Measurements from ENCODE around the gene VCL.

DNA sequence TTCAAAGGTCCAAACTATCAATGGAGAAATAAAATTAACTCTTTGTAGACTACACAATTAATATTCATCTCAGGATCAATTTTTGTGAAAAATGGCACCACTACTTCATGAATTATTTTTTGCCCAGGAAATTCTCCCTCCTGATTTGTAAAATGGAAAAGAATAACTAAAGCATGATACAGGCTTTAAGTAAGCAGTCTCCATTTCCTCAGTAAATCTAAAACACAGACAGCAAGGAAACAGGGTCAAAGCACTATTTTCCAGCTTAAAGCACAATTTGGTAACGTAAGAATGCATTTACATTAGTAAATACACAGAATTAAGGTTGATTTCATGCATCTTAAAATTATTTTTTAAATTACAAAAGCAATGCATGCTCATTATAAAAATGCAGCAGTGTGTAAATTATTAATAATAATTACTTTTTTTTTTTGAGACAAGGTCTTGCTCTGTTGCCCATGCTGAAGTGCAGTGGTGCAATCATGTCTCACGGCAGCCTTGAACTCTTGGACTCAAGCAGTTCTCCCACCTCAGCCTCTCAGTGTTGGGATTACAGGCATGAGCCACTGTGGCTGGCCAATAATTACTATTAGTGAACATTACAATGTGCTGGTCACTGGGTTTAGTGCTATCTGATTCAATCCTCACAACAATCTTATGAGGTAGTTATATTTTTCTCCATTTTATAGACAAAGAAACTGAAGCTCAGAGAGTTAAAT is 26.1 kb upstream of the VCL start:
- TF ChIP-seq, protein P1, sequence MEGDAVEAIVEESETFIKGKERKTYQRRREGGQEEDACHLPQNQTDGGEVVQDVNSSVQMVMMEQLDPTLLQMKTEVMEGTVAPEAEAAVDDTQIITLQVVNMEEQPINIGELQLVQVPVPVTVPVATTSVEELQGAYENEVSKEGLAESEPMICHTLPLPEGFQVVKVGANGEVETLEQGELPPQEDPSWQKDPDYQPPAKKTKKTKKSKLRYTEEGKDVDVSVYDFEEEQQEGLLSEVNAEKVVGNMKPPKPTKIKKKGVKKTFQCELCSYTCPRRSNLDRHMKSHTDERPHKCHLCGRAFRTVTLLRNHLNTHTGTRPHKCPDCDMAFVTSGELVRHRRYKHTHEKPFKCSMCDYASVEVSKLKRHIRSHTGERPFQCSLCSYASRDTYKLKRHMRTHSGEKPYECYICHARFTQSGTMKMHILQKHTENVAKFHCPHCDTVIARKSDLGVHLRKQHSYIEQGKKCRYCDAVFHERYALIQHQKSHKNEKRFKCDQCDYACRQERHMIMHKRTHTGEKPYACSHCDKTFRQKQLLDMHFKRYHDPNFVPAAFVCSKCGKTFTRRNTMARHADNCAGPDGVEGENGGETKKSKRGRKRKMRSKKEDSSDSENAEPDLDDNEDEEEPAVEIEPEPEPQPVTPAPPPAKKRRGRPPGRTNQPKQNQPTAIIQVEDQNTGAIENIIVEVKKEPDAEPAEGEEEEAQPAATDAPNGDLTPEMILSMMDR (IDR thresholded peaks at IDR 0.05): no peak
- TF ChIP-seq POLR2A (IDR thresholded peaks at IDR 0.05): no peak
